Measurements from ENCODE around the gene PROCR.
"Not testable (repeated sequence)": the region's sequence is repeated elsewhere in the genome, so short reads cannot be mapped to it uniquely, and the experiment has no call there.

Gene PROCR

GRCh38 chr20:35146299-35146919 lies 25.5 kb upstream of the PROCR start:
- Histone ChIP-seq H3K4me1 (ENCODE audit: control insufficient read depth in 2 of 2, insufficient read depth in 1 of 2, low read depth in 1 of 2, low read length in 2 of 2) (peaks cover 0 to 6% of the 10 kb centered on the region in 2 donors), H3K4ac (ENCODE audit: low read length) (no peak overlapping the region), H3K79me1 (ENCODE audit: low read depth, low read length) (no peaks in the 10 kb centered on the region), H3K18ac (ENCODE audit: low read length) (peak overlapping the region; percentile 90), H3K23ac (ENCODE audit: low read depth, low read length, poor library complexity) (peak overlapping the region; percentile 94), H3K27ac (replicated peaks; ENCODE audit: low read length) (no peak overlapping the region), H3K14ac (ENCODE audit: low read length) (no peak overlapping the region), H2BK15ac (ENCODE audit: low read length) (no peak overlapping the region), H2AK5ac (ENCODE audit: low read depth, low read length) (peak overlapping the region; percentile 82), H3K9ac (ENCODE audit: low read depth, low read length, poor library complexity) (peak overlapping the region; percentile 94), H3K4me3 (ENCODE audit: low read length in 2 of 2) (peak overlapping the region; percentile 71 to 89), H2BK5ac (ENCODE audit: low read length) (peak overlapping the region; percentile 67), H4K91ac (ENCODE audit: low read depth, low read length, poor library complexity) (no peak overlapping the region), H2AFZ (ENCODE audit: low read length) (peak overlapping the region; percentile 94), H3K36me3 (replicated peaks in 1 of 2; ENCODE audit: control insufficient read depth in 2 of 2, insufficient read depth in 2 of 2, low read length in 2 of 2) (peaks cover 0 to 2% of the 10 kb centered on the region in 2 donors), H4K8ac (ENCODE audit: low read depth, low read length) (no peak overlapping the region), H2BK120ac (ENCODE audit: low read depth, low read length) (no peak overlapping the region), H2BK12ac (ENCODE audit: low read length) (peak overlapping the region; percentile 76), H3K9me3 (replicated peaks in 1 of 2; ENCODE audit: control insufficient read depth in 2 of 2, insufficient read depth in 1 of 2, low read depth in 1 of 2, low read length in 2 of 2) (no peaks in the 10 kb centered on the region), H3K27me3 (ENCODE audit: control insufficient read depth in 3 of 3, insufficient read depth in 3 of 3, low read depth in 1 of 3, low read length in 3 of 3) (no peaks in the 10 kb centered on the region), H3K4me2 (ENCODE audit: insufficient read depth, low read length, poor library complexity, severe bottlenecking) (peak overlapping the region; percentile 99)
- DNase-seq (ENCODE audit: low spot score), result no peak
- WGBS, 2 donors (ENCODE audit: extremely low coverage in 2 of 2, insufficient read length in 2 of 2, insufficient replicate concordance in 1 of 2), result no CpG with 5 or more reads among the region's 23 CpGs

- H3K9ac ChIP-seq (ENCODE audit: low read depth, low read length, poor library complexity), result peak within 1 kb of the TSS; percentile 94
- no peak within 1 kb of the TSS for H3K14ac ChIP-seq (ENCODE audit: low read length)
- peak within 1 kb of the TSS; percentile 94 for H3K23ac ChIP-seq (ENCODE audit: low read depth, low read length, poor library complexity)
- peak within 1 kb of the TSS; percentile 82 for H2AK5ac ChIP-seq (ENCODE audit: low read depth, low read length)
- peaks cover 0 to 6% of the 10 kb centered on the region in 2 donors for H3K4me1 ChIP-seq (ENCODE audit: control insufficient read depth in 2 of 2, insufficient read depth in 1 of 2, low read depth in 1 of 2, low read length in 2 of 2)
- no peak within 1 kb of the TSS for H3K4ac ChIP-seq (ENCODE audit: low read length)
- peak within 1 kb of the TSS; percentile 94 for H2AFZ ChIP-seq (ENCODE audit: low read length)
- DNase-seq (ENCODE audit: low spot score), result peak; percentile 93
- H2BK5ac ChIP-seq (ENCODE audit: low read length), result peak within 1 kb of the TSS; percentile 67
- no peak within 1 kb of the TSS for H4K91ac ChIP-seq (ENCODE audit: low read depth, low read length, poor library complexity)
- no peaks in the 10 kb centered on the region for H3K27me3 ChIP-seq (ENCODE audit: control insufficient read depth in 3 of 3, insufficient read depth in 3 of 3, low read depth in 1 of 3, low read length in 3 of 3)
- no peak within 1 kb of the TSS for H4K8ac ChIP-seq (ENCODE audit: low read depth, low read length)
- no peaks in the 10 kb centered on the region for H3K36me3 ChIP-seq (replicated peaks in 1 of 2; ENCODE audit: control insufficient read depth in 2 of 2, insufficient read depth in 2 of 2, low read length in 2 of 2)
- no peaks in the 10 kb centered on the region for H3K79me1 ChIP-seq (ENCODE audit: low read depth, low read length)
- H3K4me3 ChIP-seq (ENCODE audit: low read length in 2 of 2), result peak within 1 kb of the TSS; percentile 71 to 89
- peak within 1 kb of the TSS; percentile 76 for H2BK12ac ChIP-seq (ENCODE audit: low read length)
- H3K9me3 ChIP-seq (replicated peaks in 1 of 2; ENCODE audit: control insufficient read depth in 2 of 2, insufficient read depth in 1 of 2, low read depth in 1 of 2, low read length in 2 of 2), result no peaks in the 10 kb centered on the region
- no peak within 1 kb of the TSS for H2BK15ac ChIP-seq (ENCODE audit: low read length)
- peak within 1 kb of the TSS; percentile 90 for H3K18ac ChIP-seq (ENCODE audit: low read length)
- no CpG with 5 or more reads among the region's 42 CpGs for WGBS, 2 donors (ENCODE audit: extremely low coverage in 2 of 2, insufficient read length in 2 of 2, insufficient replicate concordance in 1 of 2)
- no peak within 1 kb of the TSS for H2BK120ac ChIP-seq (ENCODE audit: low read depth, low read length)
- peak within 1 kb of the TSS; percentile 99 for H3K4me2 ChIP-seq (ENCODE audit: insufficient read depth, low read length, poor library complexity, severe bottlenecking)
- peak within 1 kb of the TSS; percentile 60 for H3K27ac ChIP-seq (replicated peaks; ENCODE audit: low read length)
Measured at GRCh38 chr20:35146920-35147574, 24.8 kb upstream of the PROCR start, which contains the start of gene EDEM2. Gene EDEM2 (minus strand): TSS chr20:35147336. CDS start chr20:35147258, 78 bp downstream.

- H3K27ac ChIP-seq (replicated peaks; ENCODE audit: low read length); H2BK120ac ChIP-seq (ENCODE audit: low read depth, low read length); H2BK5ac ChIP-seq (ENCODE audit: low read length); H3K27me3 ChIP-seq (ENCODE audit: control insufficient read depth in 3 of 3, insufficient read depth in 3 of 3, low read depth in 1 of 3, low read length in 3 of 3); H3K14ac ChIP-seq (ENCODE audit: low read length); DNase-seq (ENCODE audit: low spot score); H3K36me3 ChIP-seq (replicated peaks in 1 of 2; ENCODE audit: control insufficient read depth in 2 of 2, insufficient read depth in 2 of 2, low read length in 2 of 2); H3K18ac ChIP-seq (ENCODE audit: low read length); H3K9ac ChIP-seq (ENCODE audit: low read depth, low read length, poor library complexity); H2BK15ac ChIP-seq (ENCODE audit: low read length); H2AK5ac ChIP-seq (ENCODE audit: low read depth, low read length); H4K91ac ChIP-seq (ENCODE audit: low read depth, low read length, poor library complexity); H3K4me1 ChIP-seq (ENCODE audit: control insufficient read depth in 2 of 2, insufficient read depth in 1 of 2, low read depth in 1 of 2, low read length in 2 of 2); H2BK12ac ChIP-seq (ENCODE audit: low read length); H3K23ac ChIP-seq (ENCODE audit: low read depth, low read length, poor library complexity); H3K4ac ChIP-seq (ENCODE audit: low read length); H3K79me1 ChIP-seq (ENCODE audit: low read depth, low read length); H3K9me3 ChIP-seq (replicated peaks in 1 of 2; ENCODE audit: control insufficient read depth in 2 of 2, insufficient read depth in 1 of 2, low read depth in 1 of 2, low read length in 2 of 2); H4K8ac ChIP-seq (ENCODE audit: low read depth, low read length): not testable (repeated sequence)
- Histone ChIP-seq H3K4me3 (ENCODE audit: low read length in 2 of 2) (peak overlapping the region; percentile 66 to 71), H3K4me2 (ENCODE audit: insufficient read depth, low read length, poor library complexity, severe bottlenecking) (peak overlapping the region; percentile 78), H2AFZ (ENCODE audit: low read length) (peak overlapping the region; percentile 94)
- no CpG with 5 or more reads among the region's 19 CpGs for WGBS, 2 donors (ENCODE audit: extremely low coverage in 2 of 2, insufficient read length in 2 of 2, insufficient replicate concordance in 1 of 2)
Measured at GRCh38 chr20:35147575-35148071, 24.2 kb upstream of the PROCR start.

- Histone ChIP-seq H2BK5ac (ENCODE audit: low read length) (no peak overlapping the region), H3K27me3 (ENCODE audit: control insufficient read depth in 3 of 3, insufficient read depth in 3 of 3, low read depth in 1 of 3, low read length in 3 of 3) (no peaks in the 10 kb centered on the region), H2AFZ (ENCODE audit: low read length) (no peak overlapping the region), H3K23ac (ENCODE audit: low read depth, low read length, poor library complexity) (no peak overlapping the region), H3K18ac (ENCODE audit: low read length) (no peak overlapping the region), H3K4ac (ENCODE audit: low read length) (no peak overlapping the region), H3K79me1 (ENCODE audit: low read depth, low read length) (no peaks in the 10 kb centered on the region), H3K4me2 (ENCODE audit: insufficient read depth, low read length, poor library complexity, severe bottlenecking) (no peak overlapping the region), H3K36me3 (replicated peaks in 1 of 2; ENCODE audit: control insufficient read depth in 2 of 2, insufficient read depth in 2 of 2, low read length in 2 of 2) (no peaks in the 10 kb centered on the region), H3K14ac (ENCODE audit: low read length) (no peak overlapping the region), H2BK120ac (ENCODE audit: low read depth, low read length) (no peak overlapping the region), H2AK5ac (ENCODE audit: low read depth, low read length) (no peak overlapping the region), H2BK12ac (ENCODE audit: low read length) (no peak overlapping the region), H4K91ac (ENCODE audit: low read depth, low read length, poor library complexity) (no peak overlapping the region), H3K4me3 (ENCODE audit: low read length in 2 of 2) (no peak overlapping the region), H3K27ac (replicated peaks; ENCODE audit: low read length) (no peak overlapping the region), H2BK15ac (ENCODE audit: low read length) (no peak overlapping the region), H3K4me1 (ENCODE audit: control insufficient read depth in 2 of 2, insufficient read depth in 1 of 2, low read depth in 1 of 2, low read length in 2 of 2) (peaks cover 0 to 6% of the 10 kb centered on the region in 2 donors), H3K9me3 (replicated peaks in 1 of 2; ENCODE audit: control insufficient read depth in 2 of 2, insufficient read depth in 1 of 2, low read depth in 1 of 2, low read length in 2 of 2) (no peaks in the 10 kb centered on the region), H4K8ac (ENCODE audit: low read depth, low read length) (no peak overlapping the region), H3K9ac (ENCODE audit: low read depth, low read length, poor library complexity) (no peak overlapping the region)
- no peak for DNase-seq (ENCODE audit: low spot score)
- WGBS, 2 donors (ENCODE audit: extremely low coverage in 2 of 2, insufficient read length in 2 of 2, insufficient replicate concordance in 1 of 2), result no CpG with 5 or more reads among the region's 6 CpGs
Measured at GRCh38 chr20:35150846-35151579, 20.9 kb upstream of the PROCR start.
